DMS153 treated with DMSO at 0.1 percent for 48 hours (cell line): ENCODE data around the gene TMEM151B.

ENCODE experiments used
- DNase-seq: peaks from one replicate; lab custom pipeline; 2025; ENCODE audit not compliant: unreplicated experiment; lab: John Stamatoyannopoulos, UW

The TMEM151B gene

GRCh38 chr6:44232676-44233566, 37.3 kb upstream of the TMEM151B start:
- DNase-seq, result no peak

GRCh38 chr6:44233567-44234100, 36.6 kb upstream of the TMEM151B start:
- no peak for DNase-seq

- DNase-seq, result no peak
Measured at GRCh38 chr6:44234101-44235025, 35.9 kb upstream of the TMEM151B start.

GRCh38 chr6:44235269-44235668, 35.0 kb upstream of the TMEM151B start:
- DNase-seq, result no peak

GRCh38 chr6:44235891-44236516, 34.2 kb upstream of the TMEM151B start:
- no peak for DNase-seq

- peak; percentile 69 for DNase-seq
Measured at GRCh38 chr6:44237021-44237812, 33.0 kb upstream of the TMEM151B start.

GRCh38 chr6:44237813-44238433, 32.3 kb upstream of the TMEM151B start:
- DNase-seq, result peak; percentile 33

GRCh38 chr6:44238687-44239350, 31.4 kb upstream of the TMEM151B start:
- no peak for DNase-seq

- DNase-seq, result no peak
Measured at GRCh38 chr6:44243345-44243744, 26.9 kb upstream of the TMEM151B start.

GRCh38 chr6:44245391-44245911, 24.8 kb upstream of the TMEM151B start:
- DNase-seq, result no peak

GRCh38 chr6:44245912-44246662, 24.2 kb upstream of the TMEM151B start:
- peak; percentile 44 for DNase-seq

- peak; percentile 84 for DNase-seq
Measured at GRCh38 chr6:44246663-44247337, 23.4 kb upstream of the TMEM151B start, which contains the start of gene HSP90AB1. HSP90AB1 (plus strand) TSS chr6:44247101; CDS start chr6:44248630, 1,529 bp downstream.

- DNase-seq, result no peak
Measured at GRCh38 chr6:44247338-44248302, 22.6 kb upstream of the TMEM151B start.

GRCh38 chr6:44248579-44248978, 21.7 kb upstream of the TMEM151B start:
- no peak for DNase-seq

GRCh38 chr6:44249082-44249748, 21.0 kb upstream of the TMEM151B start:
- DNase-seq, result no peak
